ENCODE measurements around the gene PVR.

The PVR gene

DNA sequence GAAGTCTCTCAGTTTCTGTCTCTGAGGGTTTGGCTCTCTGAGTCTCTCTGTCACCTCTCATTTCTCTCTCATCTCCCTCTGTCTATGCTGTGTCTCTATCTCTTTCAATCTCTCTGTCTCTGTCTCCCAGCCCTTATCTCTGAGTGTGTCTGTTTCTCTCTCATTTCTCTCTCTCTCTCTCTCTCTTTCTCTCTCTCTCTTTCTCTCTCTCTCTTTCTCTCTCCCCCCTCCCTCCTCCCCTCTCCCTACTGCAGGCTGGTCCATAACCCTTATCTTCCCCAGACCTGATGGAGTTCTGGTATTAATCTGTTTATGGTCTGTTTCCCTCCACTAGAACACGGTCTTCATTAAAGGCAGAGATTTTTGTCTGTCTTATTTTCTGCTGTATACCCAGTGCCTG is 1.3 kb upstream of the PVR start:
- TF ChIP-seq, protein P1, sequence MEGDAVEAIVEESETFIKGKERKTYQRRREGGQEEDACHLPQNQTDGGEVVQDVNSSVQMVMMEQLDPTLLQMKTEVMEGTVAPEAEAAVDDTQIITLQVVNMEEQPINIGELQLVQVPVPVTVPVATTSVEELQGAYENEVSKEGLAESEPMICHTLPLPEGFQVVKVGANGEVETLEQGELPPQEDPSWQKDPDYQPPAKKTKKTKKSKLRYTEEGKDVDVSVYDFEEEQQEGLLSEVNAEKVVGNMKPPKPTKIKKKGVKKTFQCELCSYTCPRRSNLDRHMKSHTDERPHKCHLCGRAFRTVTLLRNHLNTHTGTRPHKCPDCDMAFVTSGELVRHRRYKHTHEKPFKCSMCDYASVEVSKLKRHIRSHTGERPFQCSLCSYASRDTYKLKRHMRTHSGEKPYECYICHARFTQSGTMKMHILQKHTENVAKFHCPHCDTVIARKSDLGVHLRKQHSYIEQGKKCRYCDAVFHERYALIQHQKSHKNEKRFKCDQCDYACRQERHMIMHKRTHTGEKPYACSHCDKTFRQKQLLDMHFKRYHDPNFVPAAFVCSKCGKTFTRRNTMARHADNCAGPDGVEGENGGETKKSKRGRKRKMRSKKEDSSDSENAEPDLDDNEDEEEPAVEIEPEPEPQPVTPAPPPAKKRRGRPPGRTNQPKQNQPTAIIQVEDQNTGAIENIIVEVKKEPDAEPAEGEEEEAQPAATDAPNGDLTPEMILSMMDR (IDR thresholded peaks at IDR 0.05), result no peak
- no peaks in the 10 kb centered on the region for H3K27me3 ChIP-seq
- no peak overlapping the region for H3K4me3 ChIP-seq (ENCODE audit: low read depth in 1 of 2, low read length in 1 of 2)
- no peaks in the 10 kb centered on the region for H3K9me3 ChIP-seq
- no peak overlapping the region for H3K27ac ChIP-seq
- H3K36me3 ChIP-seq, result peaks cover 3% of the 10 kb centered on the region
- peaks cover 10 to 11% of the 10 kb centered on the region in 2 experiments for H3K4me1 ChIP-seq (ENCODE audit: control insufficient read depth in 1 of 2, insufficient read depth in 1 of 2, low read depth in 1 of 2, low read length in 1 of 2)

GRCh38 chr19:44644402-44645016 is 799 bp downstream of the PVR start:
- Histone ChIP-seq H3K27ac (peak overlapping the region; percentile 51), H3K4me1 (ENCODE audit: control insufficient read depth in 1 of 2, insufficient read depth in 1 of 2, low read depth in 1 of 2, low read length in 1 of 2) (peaks cover 10 to 11% of the 10 kb centered on the region in 2 experiments)
- TF ChIP-seq, protein P1 (IDR thresholded peaks at IDR 0.05), result no peak

GRCh38 chr19:44645407-44646048 is 1.8 kb downstream of the PVR start:
- no peak overlapping the region for H3K27ac ChIP-seq
- peaks cover 10 to 11% of the 10 kb centered on the region in 2 experiments for H3K4me1 ChIP-seq (ENCODE audit: control insufficient read depth in 1 of 2, insufficient read depth in 1 of 2, low read depth in 1 of 2, low read length in 1 of 2)
- H3K27me3 ChIP-seq, result no peaks in the 10 kb centered on the region

More at GRCh38 chr19:44644402-44645016, 799 bp downstream of the PVR start:
- H3K4me3 ChIP-seq (ENCODE audit: low read depth in 1 of 2, low read length in 1 of 2), result peak overlapping the region; percentile 69 to 80
- H3K9me3 ChIP-seq, result no peaks in the 10 kb centered on the region
- H3K36me3 ChIP-seq, result peaks cover 13% of the 10 kb centered on the region
- no peaks in the 10 kb centered on the region for H3K27me3 ChIP-seq

GRCh38 chr19:44646049-44646416 is 2.3 kb downstream of the PVR start:
- Histone ChIP-seq H3K4me1 (ENCODE audit: control insufficient read depth in 1 of 2, insufficient read depth in 1 of 2, low read depth in 1 of 2, low read length in 1 of 2) (peaks cover 10 to 11% of the 10 kb centered on the region in 2 experiments), H3K9me3 (no peaks in the 10 kb centered on the region), H3K27ac (no peak overlapping the region), H3K36me3 (peaks cover 29% of the 10 kb centered on the region), H3K27me3 (no peaks in the 10 kb centered on the region), H3K4me3 (ENCODE audit: low read depth in 1 of 2, low read length in 1 of 2) (no peak overlapping the region)
- TF ChIP-seq, protein P1 (IDR thresholded peaks at IDR 0.05), result no peak

More at GRCh38 chr19:44645407-44646048, 1.8 kb downstream of the PVR start:
- Histone ChIP-seq H3K9me3 (no peaks in the 10 kb centered on the region), H3K4me3 (ENCODE audit: low read depth in 1 of 2, low read length in 1 of 2) (no peak overlapping the region), H3K36me3 (peaks cover 24% of the 10 kb centered on the region)
- TF ChIP-seq, protein P1 (IDR thresholded peaks at IDR 0.05), result no peak

- Histone ChIP-seq H3K27me3 (no peaks in the 10 kb centered on the region), H3K9me3 (no peaks in the 10 kb centered on the region), H3K36me3 (peaks cover 39% of the 10 kb centered on the region), H3K4me1 (ENCODE audit: control insufficient read depth in 1 of 2, insufficient read depth in 1 of 2, low read depth in 1 of 2, low read length in 1 of 2) (peaks cover 10 to 11% of the 10 kb centered on the region in 2 experiments), H3K27ac (no peak overlapping the region), H3K4me3 (ENCODE audit: low read depth in 1 of 2, low read length in 1 of 2) (no peak overlapping the region)
- TF ChIP-seq, protein P1 (IDR thresholded peaks at IDR 0.05), result no peak
Measured at GRCh38 chr19:44647144-44647543, 3.4 kb downstream of the PVR start.
